WTC11 (cell line): Measurements from ENCODE around the gene LHPP. TPM values are rescaled to one million over a fixed set of nuclear protein-coding genes. Genes with fewer than 3 reads are reported as not detected.

Experiments
- ATAC-seq: fragments of 200-7000 bp; cut with Tn5 transposase; 2 replicates; pipeline ENCODE4 v1.10.0; 2021; ENCODE audit warnings: mild to moderate bottlenecking, moderate library complexity
- CTCF ChIA-PET: fragments of 300-600 bp; sonication (Branson Sonifier 250); formaldehyde crosslinking; loops from one replicate; lab custom pipeline; 2021; ENCODE audit warnings: antibody characterized with exemption; lab: Charles Lee
- POLR2A ChIA-PET: fragments of 350-600 bp; sonication (Branson Sonifier 250); formaldehyde crosslinking; loops from one replicate; lab custom pipeline; 2021; ENCODE audit warnings: antibody characterized with exemption; lab: Charles Lee
- DNase-seq: peaks from one replicate; pipeline ENCODE4 v3.0.0; 2021; ENCODE audit warnings: low spot score
- H3K27ac Mint-ChIP-seq: 2 replicates; pipeline ENCODE4 v1.8.0; 2021; ENCODE audit warnings: mixed read lengths
- H3K27me3 Mint-ChIP-seq: 2 replicates; pipeline ENCODE4 v1.8.0; 2021; ENCODE audit warnings: low read depth, mild to moderate bottlenecking, moderate library complexity, mixed read lengths
- H3K36me3 Mint-ChIP-seq: 2 replicates; pipeline ENCODE4 v1.8.0; 2021; ENCODE audit warnings: mixed read lengths
- H3K4me1 Mint-ChIP-seq: 2 replicates; pipeline ENCODE4 v1.8.0; 2022; ENCODE audit warnings: mixed read lengths
- H3K4me3 Mint-ChIP-seq: 2 replicates; pipeline ENCODE4 v1.8.0; 2021; ENCODE audit warnings: mild to moderate bottlenecking, moderate library complexity, mixed read lengths
- H3K9me3 Mint-ChIP-seq: 2 replicates; pipeline ENCODE4 v1.8.0; 2021; ENCODE audit warnings: mixed read lengths
- E2F1 ChIP-seq: sonication (generic); formaldehyde crosslinking; IDR thresholded peaks from 2 replicates; pipeline ENCODE4 v1.8.0; 2022; ENCODE audit warnings: mild to moderate bottlenecking, missing genetic modification reagents
- MYBL2 ChIP-seq: sonication (generic); formaldehyde crosslinking; IDR thresholded peaks from 2 replicates; pipeline ENCODE4 v1.8.1; 2023; ENCODE audit warnings: mild to moderate bottlenecking, moderate library complexity, missing genetic modification reagents
- ZNF121 ChIP-seq: sonication (generic); formaldehyde crosslinking; IDR thresholded peaks from 2 replicates; pipeline ENCODE4 v1.8.0; 2023; ENCODE audit warnings: missing genetic modification reagents
- total RNA-seq: library from RNA; stranded (reverse); gene quantifications from 3 replicates; pipeline ENCODE4 v1.2.3, GENCODE V29; 2021
- TF ChIP-seq, protein P1 (sequence below): sonication (generic); formaldehyde crosslinking; conservative IDR thresholded peaks from 2 replicates; pipeline ENCODE4 v1.8.1; 2023; ENCODE audit warnings: mild to moderate bottlenecking, low read depth, missing genetic modification reagents, moderate library complexity
- TF ChIP-seq, protein P2 (sequence below): sonication (generic); formaldehyde crosslinking; IDR thresholded peaks from 2 replicates; pipeline ENCODE4 v1.8.1; 2022; ENCODE audit warnings: low read depth, mild to moderate bottlenecking, moderate library complexity, missing genetic modification reagents, borderline replicate concordance
- TF ChIP-seq, protein P3 (sequence below): fragments of 250-450 bp; sonication (Bioruptor Pico); IDR thresholded peaks from 2 replicates; pipeline ENCODE4 v1.9.0; 2021; ENCODE audit warnings: mild to moderate bottlenecking
- TF ChIP-seq, protein P4 (sequence below): sonication (generic); formaldehyde crosslinking; IDR thresholded peaks from 2 replicates; pipeline ENCODE4 v1.8.1; 2023; ENCODE audit warnings: mild to moderate bottlenecking, missing genetic modification reagents, moderate library complexity
- TF ChIP-seq, protein P5 (sequence below): fragments of 250-450 bp; sonication (Bioruptor Pico); IDR thresholded peaks from 2 replicates; pipeline ENCODE4 v1.9.0; 2021; ENCODE audit warnings: mild to moderate bottlenecking, borderline replicate concordance
- TF ChIP-seq, protein P6 (sequence below): sonication (generic); formaldehyde crosslinking; IDR thresholded peaks from 2 replicates; pipeline ENCODE4 v1.8.0; 2023; ENCODE audit warnings: mild to moderate bottlenecking, missing genetic modification reagents

The LHPP gene
- total RNA-seq, 1 experiment from 2014 or later: 33.2 TPM

- TF ChIP-seq, protein P1, sequence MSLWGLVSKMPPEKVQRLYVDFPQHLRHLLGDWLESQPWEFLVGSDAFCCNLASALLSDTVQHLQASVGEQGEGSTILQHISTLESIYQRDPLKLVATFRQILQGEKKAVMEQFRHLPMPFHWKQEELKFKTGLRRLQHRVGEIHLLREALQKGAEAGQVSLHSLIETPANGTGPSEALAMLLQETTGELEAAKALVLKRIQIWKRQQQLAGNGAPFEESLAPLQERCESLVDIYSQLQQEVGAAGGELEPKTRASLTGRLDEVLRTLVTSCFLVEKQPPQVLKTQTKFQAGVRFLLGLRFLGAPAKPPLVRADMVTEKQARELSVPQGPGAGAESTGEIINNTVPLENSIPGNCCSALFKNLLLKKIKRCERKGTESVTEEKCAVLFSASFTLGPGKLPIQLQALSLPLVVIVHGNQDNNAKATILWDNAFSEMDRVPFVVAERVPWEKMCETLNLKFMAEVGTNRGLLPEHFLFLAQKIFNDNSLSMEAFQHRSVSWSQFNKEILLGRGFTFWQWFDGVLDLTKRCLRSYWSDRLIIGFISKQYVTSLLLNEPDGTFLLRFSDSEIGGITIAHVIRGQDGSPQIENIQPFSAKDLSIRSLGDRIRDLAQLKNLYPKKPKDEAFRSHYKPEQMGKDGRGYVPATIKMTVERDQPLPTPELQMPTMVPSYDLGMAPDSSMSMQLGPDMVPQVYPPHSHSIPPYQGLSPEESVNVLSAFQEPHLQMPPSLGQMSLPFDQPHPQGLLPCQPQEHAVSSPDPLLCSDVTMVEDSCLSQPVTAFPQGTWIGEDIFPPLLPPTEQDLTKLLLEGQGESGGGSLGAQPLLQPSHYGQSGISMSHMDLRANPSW (CRISPR knock-in tag): no peak
These were observed 33.3 kb upstream of the LHPP start (continued) for GRCh38 chr10:124428207-124428777.

GRCh38 chr10:124429576-124429975 is 32.0 kb upstream of the LHPP start:
- ChIA-PET CTCF (interaction anchor here (0.7 to 2.1 kb wide), 6 partner anchors 11 to 136 kb away, joined by 3 to 8 read pairs (median 3); partner anchors contain the start of genes LHPP and OAT), POLR2A (no interaction called here)
- no peak overlapping the region for H3K27ac Mint-ChIP-seq
- DNase-seq (no peak), ATAC-seq (no peak; the same call in 1 of the 2 replicates)
- TF ChIP-seq, protein P2, sequence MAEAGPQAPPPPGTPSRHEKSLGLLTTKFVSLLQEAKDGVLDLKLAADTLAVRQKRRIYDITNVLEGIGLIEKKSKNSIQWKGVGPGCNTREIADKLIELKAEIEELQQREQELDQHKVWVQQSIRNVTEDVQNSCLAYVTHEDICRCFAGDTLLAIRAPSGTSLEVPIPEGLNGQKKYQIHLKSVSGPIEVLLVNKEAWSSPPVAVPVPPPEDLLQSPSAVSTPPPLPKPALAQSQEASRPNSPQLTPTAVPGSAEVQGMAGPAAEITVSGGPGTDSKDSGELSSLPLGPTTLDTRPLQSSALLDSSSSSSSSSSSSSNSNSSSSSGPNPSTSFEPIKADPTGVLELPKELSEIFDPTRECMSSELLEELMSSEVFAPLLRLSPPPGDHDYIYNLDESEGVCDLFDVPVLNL (CRISPR knock-in tag): no peak
- TF ChIP-seq ZNF121 (CRISPR knock-in tag) (no peak), E2F1 (no peak), MYBL2 (no peak)
- TF ChIP-seq, protein P3, sequence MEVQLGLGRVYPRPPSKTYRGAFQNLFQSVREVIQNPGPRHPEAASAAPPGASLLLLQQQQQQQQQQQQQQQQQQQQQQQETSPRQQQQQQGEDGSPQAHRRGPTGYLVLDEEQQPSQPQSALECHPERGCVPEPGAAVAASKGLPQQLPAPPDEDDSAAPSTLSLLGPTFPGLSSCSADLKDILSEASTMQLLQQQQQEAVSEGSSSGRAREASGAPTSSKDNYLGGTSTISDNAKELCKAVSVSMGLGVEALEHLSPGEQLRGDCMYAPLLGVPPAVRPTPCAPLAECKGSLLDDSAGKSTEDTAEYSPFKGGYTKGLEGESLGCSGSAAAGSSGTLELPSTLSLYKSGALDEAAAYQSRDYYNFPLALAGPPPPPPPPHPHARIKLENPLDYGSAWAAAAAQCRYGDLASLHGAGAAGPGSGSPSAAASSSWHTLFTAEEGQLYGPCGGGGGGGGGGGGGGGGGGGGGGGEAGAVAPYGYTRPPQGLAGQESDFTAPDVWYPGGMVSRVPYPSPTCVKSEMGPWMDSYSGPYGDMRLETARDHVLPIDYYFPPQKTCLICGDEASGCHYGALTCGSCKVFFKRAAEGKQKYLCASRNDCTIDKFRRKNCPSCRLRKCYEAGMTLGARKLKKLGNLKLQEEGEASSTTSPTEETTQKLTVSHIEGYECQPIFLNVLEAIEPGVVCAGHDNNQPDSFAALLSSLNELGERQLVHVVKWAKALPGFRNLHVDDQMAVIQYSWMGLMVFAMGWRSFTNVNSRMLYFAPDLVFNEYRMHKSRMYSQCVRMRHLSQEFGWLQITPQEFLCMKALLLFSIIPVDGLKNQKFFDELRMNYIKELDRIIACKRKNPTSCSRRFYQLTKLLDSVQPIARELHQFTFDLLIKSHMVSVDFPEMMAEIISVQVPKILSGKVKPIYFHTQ (CRISPR knock-in tag): no peak
- TF ChIP-seq, protein P4, sequence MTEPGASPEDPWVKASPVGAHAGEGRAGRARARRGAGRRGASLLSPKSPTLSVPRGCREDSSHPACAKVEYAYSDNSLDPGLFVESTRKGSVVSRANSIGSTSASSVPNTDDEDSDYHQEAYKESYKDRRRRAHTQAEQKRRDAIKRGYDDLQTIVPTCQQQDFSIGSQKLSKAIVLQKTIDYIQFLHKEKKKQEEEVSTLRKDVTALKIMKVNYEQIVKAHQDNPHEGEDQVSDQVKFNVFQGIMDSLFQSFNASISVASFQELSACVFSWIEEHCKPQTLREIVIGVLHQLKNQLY (CRISPR knock-in tag): no peak
- TF ChIP-seq, protein P5, sequence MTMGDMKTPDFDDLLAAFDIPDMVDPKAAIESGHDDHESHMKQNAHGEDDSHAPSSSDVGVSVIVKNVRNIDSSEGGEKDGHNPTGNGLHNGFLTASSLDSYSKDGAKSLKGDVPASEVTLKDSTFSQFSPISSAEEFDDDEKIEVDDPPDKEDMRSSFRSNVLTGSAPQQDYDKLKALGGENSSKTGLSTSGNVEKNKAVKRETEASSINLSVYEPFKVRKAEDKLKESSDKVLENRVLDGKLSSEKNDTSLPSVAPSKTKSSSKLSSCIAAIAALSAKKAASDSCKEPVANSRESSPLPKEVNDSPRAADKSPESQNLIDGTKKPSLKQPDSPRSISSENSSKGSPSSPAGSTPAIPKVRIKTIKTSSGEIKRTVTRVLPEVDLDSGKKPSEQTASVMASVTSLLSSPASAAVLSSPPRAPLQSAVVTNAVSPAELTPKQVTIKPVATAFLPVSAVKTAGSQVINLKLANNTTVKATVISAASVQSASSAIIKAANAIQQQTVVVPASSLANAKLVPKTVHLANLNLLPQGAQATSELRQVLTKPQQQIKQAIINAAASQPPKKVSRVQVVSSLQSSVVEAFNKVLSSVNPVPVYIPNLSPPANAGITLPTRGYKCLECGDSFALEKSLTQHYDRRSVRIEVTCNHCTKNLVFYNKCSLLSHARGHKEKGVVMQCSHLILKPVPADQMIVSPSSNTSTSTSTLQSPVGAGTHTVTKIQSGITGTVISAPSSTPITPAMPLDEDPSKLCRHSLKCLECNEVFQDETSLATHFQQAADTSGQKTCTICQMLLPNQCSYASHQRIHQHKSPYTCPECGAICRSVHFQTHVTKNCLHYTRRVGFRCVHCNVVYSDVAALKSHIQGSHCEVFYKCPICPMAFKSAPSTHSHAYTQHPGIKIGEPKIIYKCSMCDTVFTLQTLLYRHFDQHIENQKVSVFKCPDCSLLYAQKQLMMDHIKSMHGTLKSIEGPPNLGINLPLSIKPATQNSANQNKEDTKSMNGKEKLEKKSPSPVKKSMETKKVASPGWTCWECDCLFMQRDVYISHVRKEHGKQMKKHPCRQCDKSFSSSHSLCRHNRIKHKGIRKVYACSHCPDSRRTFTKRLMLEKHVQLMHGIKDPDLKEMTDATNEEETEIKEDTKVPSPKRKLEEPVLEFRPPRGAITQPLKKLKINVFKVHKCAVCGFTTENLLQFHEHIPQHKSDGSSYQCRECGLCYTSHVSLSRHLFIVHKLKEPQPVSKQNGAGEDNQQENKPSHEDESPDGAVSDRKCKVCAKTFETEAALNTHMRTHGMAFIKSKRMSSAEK (CRISPR knock-in tag): no peak
- TF ChIP-seq, protein P6, sequence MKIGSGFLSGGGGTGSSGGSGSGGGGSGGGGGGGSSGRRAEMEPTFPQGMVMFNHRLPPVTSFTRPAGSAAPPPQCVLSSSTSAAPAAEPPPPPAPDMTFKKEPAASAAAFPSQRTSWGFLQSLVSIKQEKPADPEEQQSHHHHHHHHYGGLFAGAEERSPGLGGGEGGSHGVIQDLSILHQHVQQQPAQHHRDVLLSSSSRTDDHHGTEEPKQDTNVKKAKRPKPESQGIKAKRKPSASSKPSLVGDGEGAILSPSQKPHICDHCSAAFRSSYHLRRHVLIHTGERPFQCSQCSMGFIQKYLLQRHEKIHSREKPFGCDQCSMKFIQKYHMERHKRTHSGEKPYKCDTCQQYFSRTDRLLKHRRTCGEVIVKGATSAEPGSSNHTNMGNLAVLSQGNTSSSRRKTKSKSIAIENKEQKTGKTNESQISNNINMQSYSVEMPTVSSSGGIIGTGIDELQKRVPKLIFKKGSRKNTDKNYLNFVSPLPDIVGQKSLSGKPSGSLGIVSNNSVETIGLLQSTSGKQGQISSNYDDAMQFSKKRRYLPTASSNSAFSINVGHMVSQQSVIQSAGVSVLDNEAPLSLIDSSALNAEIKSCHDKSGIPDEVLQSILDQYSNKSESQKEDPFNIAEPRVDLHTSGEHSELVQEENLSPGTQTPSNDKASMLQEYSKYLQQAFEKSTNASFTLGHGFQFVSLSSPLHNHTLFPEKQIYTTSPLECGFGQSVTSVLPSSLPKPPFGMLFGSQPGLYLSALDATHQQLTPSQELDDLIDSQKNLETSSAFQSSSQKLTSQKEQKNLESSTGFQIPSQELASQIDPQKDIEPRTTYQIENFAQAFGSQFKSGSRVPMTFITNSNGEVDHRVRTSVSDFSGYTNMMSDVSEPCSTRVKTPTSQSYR (CRISPR knock-in tag): no peak
- H3K4me3 Mint-ChIP-seq: no peak overlapping the region
- H3K4me1 Mint-ChIP-seq: peaks cover 20% of the 10 kb centered on the region
- no peaks in the 10 kb centered on the region for H3K9me3 Mint-ChIP-seq
- H3K36me3 Mint-ChIP-seq: no peaks in the 10 kb centered on the region
- H3K27me3 Mint-ChIP-seq: no peaks in the 10 kb centered on the region; the same call in 1 of the 2 replicates
